ENCODE data around the gene XRCC3. TPM values are rescaled to one million over a fixed set of nuclear protein-coding genes. Genes with fewer than 3 reads are reported as not detected.

Gene XRCC3
- total and polyA plus RNA-seq, 2 of the 8 experiments (the other 6 are each of a cell fraction or from before 2014, with no cell fraction given) = 36.9 to 41.8 TPM

DNA sequence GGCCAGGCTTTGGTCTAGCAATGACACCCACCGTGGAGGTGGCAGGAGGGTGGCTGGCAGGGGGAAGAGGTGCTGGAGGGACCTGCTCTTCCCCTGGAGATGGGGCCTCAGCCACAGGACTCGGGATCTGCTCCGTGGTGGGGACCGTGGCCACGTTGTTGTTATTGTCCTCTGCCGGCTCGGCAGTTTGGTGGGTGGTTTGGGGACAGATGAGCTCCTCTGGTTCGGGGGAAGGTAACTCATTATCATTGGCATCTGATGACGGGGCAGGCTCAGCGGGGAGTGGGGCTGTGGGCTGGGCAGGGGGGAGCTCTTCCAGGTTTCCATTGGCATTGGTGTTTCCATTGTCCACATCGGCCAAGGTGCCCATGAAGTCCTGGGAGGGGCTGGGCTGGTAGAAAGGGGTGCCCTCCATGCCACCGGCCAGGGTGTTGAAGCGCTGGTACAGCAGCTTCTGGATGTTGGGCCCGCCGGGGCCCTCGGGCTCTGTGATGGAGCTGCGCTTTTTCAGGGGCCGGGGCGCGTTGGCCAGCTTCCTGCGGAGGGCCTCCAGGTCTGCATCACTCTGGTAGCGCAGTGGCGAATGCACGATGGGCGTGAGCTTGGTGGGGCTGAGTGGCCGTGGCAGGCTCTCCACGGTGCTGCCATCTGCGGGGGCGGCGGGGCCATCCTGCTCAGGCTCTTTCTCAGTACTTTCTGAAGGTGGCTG is 24.7 kb upstream of the XRCC3 start (continued):
- TF ChIP-seq CHD7 (IDR thresholded peaks at IDR 0.05; ENCODE audit: insufficient replicate concordance, low read length) (no peak), TAF7 (optimal IDR thresholded peaks at IDR 0.05; ENCODE audit: borderline replicate concordance, low read depth, low read length) (no peak), HDAC6 (IDR thresholded peaks at IDR 0.05; ENCODE audit: low read depth, low read length) (no peak)

Measured in H1 (cell line).